Lung (tissue), 12 donors: Measurements from ENCODE around the gene OPN1MW. TPM values are rescaled to one million over a fixed set of nuclear protein-coding genes. Genes with fewer than 3 reads are reported as not detected.

Experiments used
- ATAC-seq: fragments of 200-7000 bp; cut with Tn5 transposase; one replicate; pipeline ENCODE4 v1.9.1; 2020; ENCODE audit warnings: moderate number of reproducible peaks; ENCODE audit not compliant: insufficient read depth, low FRiP score
- DNase-seq, 3 donors: peaks; one replicate each; pipeline ENCODE4 v3.0.0-alpha.2; 2013 to 2017
- H3K27ac ChIP-seq, 2 donors: one replicate each; pipeline ENCODE4 v1.5.1; 2013; ENCODE audit warnings: mild to moderate bottlenecking in 2 of 2, moderate library complexity in 2 of 2, control low read depth in 1 of 2, inconsistent platforms in 1 of 2, low read depth in 1 of 2, low read length in 1 of 2
- H3K27me3 ChIP-seq, 3 donors: one replicate each; pipeline ENCODE4 v1.5.1; 2013; ENCODE audit warnings: low read length in 2 of 3; ENCODE audit not compliant: control insufficient read depth in 3 of 3, insufficient read depth in 3 of 3
- H3K36me3 ChIP-seq, 4 donors: one replicate each; pipeline ENCODE4 v1.5.1; 2013; ENCODE audit warnings: low read length in 4 of 4, mild to moderate bottlenecking in 1 of 4, moderate library complexity in 1 of 4; ENCODE audit not compliant: control insufficient read depth in 4 of 4, insufficient read depth in 4 of 4
- H3K4me1 ChIP-seq, 5 donors: one replicate each; pipeline ENCODE4 v1.5.1; 2013; ENCODE audit warnings: low read length in 5 of 5, mild to moderate bottlenecking in 2 of 5, moderate library complexity in 1 of 5; ENCODE audit not compliant: control insufficient read depth in 5 of 5, insufficient read depth in 5 of 5
- H3K4me3 ChIP-seq: one replicate; pipeline ENCODE4 v1.5.1; 2013; ENCODE audit warnings: mild to moderate bottlenecking, control low read depth, moderate library complexity
- H3K9ac ChIP-seq, 2 donors: one replicate each; pipeline ENCODE4 v1.5.1; 2013; ENCODE audit warnings: low read length in 2 of 2, control low read depth in 1 of 2; ENCODE audit not compliant: insufficient read depth in 1 of 2
- H3K9me3 ChIP-seq, 4 donors: one replicate each; pipeline ENCODE4 v1.5.1; 2013; ENCODE audit warnings: low read length in 3 of 4, mild to moderate bottlenecking in 1 of 4, moderate library complexity in 1 of 4; ENCODE audit not compliant: control insufficient read depth in 4 of 4, insufficient read depth in 3 of 4
- WGBS, 2 donors: extraction: QIAGEN DNeasy Blood & Tissue Kit; methylation state at CpG; one replicate each; pipeline ENCODE4 v1.1.7; 2013; 5-methylcytosine and 5-hydroxymethylcytosine counted together
- polyA plus RNA-seq, 2 donors: library from polyadenylated mRNA; stranded (reverse); fragments of 200-250 nt; gene quantifications; one replicate each; pipeline ENCODE4 v1.2.1, GENCODE V29; 2013
- total RNA-seq, 2 donors: library from RNA; depleted of rRNA in 1 of 2; stranded (reverse); fragments of >200 nt in 1 of 2; gene quantifications; one replicate each; pipeline ENCODE4 v1.2.1, GENCODE V29; 2014 to 2021
- TF ChIP-seq, protein P1 (sequence below): IDR thresholded peaks from 2 replicates; pipeline ENCODE4 v1.5.1; 2012; ENCODE audit warnings: mild to moderate bottlenecking; ENCODE audit errors: control extremely low read depth, extremely low read depth
- donor health status: control.
- donor health status: control.
- donor health status: Bipolar disorder and iron deficiency.
- donor health status: healthy.
- donor health status: DM: yes; HTN: yes; CAD: no.

OPN1MW gene
- total and polyA plus RNA-seq, 4 donors: not detected

DNA sequence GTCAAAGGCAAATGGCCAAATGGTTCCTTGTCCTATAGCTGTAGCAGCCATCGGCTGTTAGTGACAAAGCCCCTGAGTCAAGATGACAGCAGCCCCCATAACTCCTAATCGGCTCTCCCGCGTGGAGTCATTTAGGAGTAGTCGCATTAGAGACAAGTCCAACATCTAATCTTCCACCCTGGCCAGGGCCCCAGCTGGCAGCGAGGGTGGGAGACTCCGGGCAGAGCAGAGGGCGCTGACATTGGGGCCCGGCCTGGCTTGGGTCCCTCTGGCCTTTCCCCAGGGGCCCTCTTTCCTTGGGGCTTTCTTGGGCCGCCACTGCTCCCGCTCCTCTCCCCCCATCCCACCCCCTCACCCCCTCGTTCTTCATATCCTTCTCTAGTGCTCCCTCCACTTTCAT is 42.2 kb upstream of the OPN1MW start:
- no peak for ATAC-seq

DNA sequence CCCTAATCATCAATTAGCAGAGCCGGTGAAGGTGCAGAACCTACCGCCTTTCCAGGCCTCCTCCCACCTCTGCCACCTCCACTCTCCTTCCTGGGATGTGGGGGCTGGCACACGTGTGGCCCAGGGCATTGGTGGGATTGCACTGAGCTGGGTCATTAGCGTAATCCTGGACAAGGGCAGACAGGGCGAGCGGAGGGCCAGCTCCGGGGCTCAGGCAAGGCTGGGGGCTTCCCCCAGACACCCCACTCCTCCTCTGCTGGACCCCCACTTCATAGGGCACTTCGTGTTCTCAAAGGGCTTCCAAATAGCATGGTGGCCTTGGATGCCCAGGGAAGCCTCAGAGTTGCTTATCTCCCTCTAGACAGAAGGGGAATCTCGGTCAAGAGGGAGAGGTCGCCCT is 41.7 kb upstream of the OPN1MW start:
- TF ChIP-seq, protein P1, sequence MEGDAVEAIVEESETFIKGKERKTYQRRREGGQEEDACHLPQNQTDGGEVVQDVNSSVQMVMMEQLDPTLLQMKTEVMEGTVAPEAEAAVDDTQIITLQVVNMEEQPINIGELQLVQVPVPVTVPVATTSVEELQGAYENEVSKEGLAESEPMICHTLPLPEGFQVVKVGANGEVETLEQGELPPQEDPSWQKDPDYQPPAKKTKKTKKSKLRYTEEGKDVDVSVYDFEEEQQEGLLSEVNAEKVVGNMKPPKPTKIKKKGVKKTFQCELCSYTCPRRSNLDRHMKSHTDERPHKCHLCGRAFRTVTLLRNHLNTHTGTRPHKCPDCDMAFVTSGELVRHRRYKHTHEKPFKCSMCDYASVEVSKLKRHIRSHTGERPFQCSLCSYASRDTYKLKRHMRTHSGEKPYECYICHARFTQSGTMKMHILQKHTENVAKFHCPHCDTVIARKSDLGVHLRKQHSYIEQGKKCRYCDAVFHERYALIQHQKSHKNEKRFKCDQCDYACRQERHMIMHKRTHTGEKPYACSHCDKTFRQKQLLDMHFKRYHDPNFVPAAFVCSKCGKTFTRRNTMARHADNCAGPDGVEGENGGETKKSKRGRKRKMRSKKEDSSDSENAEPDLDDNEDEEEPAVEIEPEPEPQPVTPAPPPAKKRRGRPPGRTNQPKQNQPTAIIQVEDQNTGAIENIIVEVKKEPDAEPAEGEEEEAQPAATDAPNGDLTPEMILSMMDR: no peak
- Histone ChIP-seq H3K36me3 (no peaks in the 10 kb centered on the region), H3K9me3 (peaks cover 0 to 9% (median 0%) of the 10 kb centered on the region in 4 donors), H3K4me1 (no peaks in the 10 kb centered on the region), H3K4me3 (no peak overlapping the region), H3K27me3 (peaks cover 0 to 6% (median 2%) of the 10 kb centered on the region in 3 donors), H3K27ac (no peak overlapping the region), H3K9ac (no peak overlapping the region)
- WGBS, 2 donors: 81 to 91% methylated on average over 9 to 10 of the region's 10 CpGs
- DNase-seq (no peak), ATAC-seq (no peak)

More for the DNA sequence above, 42.2 kb upstream of the OPN1MW start:
- peaks cover 0 to 2% (median 0%) of the 10 kb centered on the region in 5 donors for H3K4me1 ChIP-seq
- H3K27ac ChIP-seq: no peak overlapping the region
- no peak overlapping the region for H3K4me3 ChIP-seq
- WGBS, 2 donors: 89 to 98% methylated on average over 8 to 12 of the region's 12 CpGs
- TF ChIP-seq, protein P1: no peak
- no peak for DNase-seq
- H3K36me3 ChIP-seq: no peaks in the 10 kb centered on the region
- no peak overlapping the region for H3K9ac ChIP-seq
- peaks cover 0 to 8% (median 5%) of the 10 kb centered on the region in 3 donors for H3K27me3 ChIP-seq
- peaks cover 0 to 9% (median 0%) of the 10 kb centered on the region in 4 donors for H3K9me3 ChIP-seq

DNA sequence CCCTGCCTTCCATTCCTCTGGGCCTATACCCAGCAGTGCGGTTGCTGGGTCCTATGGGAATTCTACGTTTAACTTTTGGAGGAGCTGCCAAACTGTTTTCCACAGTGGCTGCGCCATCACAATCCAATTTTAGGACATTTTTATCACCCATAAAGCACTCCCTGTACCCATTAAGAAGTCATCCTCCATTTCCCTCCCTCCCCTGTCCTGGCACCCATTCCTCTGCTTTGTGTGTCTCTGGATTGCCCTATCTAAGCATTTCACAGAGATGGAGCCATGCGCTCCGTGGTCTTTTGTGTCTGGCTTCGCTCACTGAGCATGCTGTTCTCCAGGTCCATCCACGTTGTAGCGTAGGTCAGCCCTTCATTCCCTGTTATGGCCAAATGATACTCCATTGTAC is 40.0 kb upstream of the OPN1MW start:
- Histone ChIP-seq H3K36me3 (no peaks in the 10 kb centered on the region), H3K4me3 (no peak overlapping the region), H3K27me3 (peaks cover 0 to 5% (median 0%) of the 10 kb centered on the region in 3 donors), H3K9ac (no peak overlapping the region), H3K27ac (no peak overlapping the region), H3K4me1 (no peaks in the 10 kb centered on the region), H3K9me3 (peaks cover 0 to 5% (median 0%) of the 10 kb centered on the region in 4 donors)
- DNase-seq (no peak), ATAC-seq (no peak)
- TF ChIP-seq, protein P1: no peak
- 94 to 98% methylated on average over 8 of the region's 8 CpGs for WGBS, 2 donors
